Transverse colon (tissue), 3 donors: ENCODE results near the gene KRT2.

ENCODE experiments used
- POLR2A ChIP-seq: fragments of 450-650 bp; IDR thresholded peaks from one replicate; pipeline ENCODE4 v1.6.1; 2016; ENCODE audit warnings: antibody characterized with exemption, mild to moderate bottlenecking, moderate library complexity
- TF ChIP-seq, protein P1 (sequence below), 5 experiments: fragments of 200-600 bp in 3 of 5; fragments of 450-650 bp in 2 of 5; sonication (generic) in 3 of 5; IDR thresholded peaks; 1 replicate in 2 of 5; 2 replicates in 3 of 5; pipeline ENCODE4 v1.5.1; 2016 to 2017; ENCODE audit warnings: antibody characterized with exemption in 5 of 5, inconsistent platforms in 3 of 5, mild to moderate bottlenecking in 2 of 5, moderate library complexity in 1 of 5

- TF ChIP-seq, protein P1, sequence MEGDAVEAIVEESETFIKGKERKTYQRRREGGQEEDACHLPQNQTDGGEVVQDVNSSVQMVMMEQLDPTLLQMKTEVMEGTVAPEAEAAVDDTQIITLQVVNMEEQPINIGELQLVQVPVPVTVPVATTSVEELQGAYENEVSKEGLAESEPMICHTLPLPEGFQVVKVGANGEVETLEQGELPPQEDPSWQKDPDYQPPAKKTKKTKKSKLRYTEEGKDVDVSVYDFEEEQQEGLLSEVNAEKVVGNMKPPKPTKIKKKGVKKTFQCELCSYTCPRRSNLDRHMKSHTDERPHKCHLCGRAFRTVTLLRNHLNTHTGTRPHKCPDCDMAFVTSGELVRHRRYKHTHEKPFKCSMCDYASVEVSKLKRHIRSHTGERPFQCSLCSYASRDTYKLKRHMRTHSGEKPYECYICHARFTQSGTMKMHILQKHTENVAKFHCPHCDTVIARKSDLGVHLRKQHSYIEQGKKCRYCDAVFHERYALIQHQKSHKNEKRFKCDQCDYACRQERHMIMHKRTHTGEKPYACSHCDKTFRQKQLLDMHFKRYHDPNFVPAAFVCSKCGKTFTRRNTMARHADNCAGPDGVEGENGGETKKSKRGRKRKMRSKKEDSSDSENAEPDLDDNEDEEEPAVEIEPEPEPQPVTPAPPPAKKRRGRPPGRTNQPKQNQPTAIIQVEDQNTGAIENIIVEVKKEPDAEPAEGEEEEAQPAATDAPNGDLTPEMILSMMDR (IDR thresholded peaks at IDR 0.05) = no peak
- TF ChIP-seq POLR2A = no peak
Measured at GRCh38 chr12:52606096-52606495, 45.9 kb downstream of the KRT2 start.
